Measurements from ENCODE around the gene PODXL2.

GRCh38 chr3:127598841-127599570 is 30.0 kb upstream of the PODXL2 start:
- TF ChIP-seq CTCF (conservative IDR thresholded peaks at IDR 0.05; ENCODE audit: low read depth in 2 of 2) (no peak), POLR2AphosphoS5 (IDR thresholded peaks at IDR 0.05; ENCODE audit: low read depth) (no peak), STAT1 (IDR thresholded peaks at IDR 0.05; ENCODE audit: unreplicated experiment) (no peak), EZH2phosphoT487 (IDR thresholded peaks at IDR 0.05; ENCODE audit: unreplicated experiment) (no peak), CREB1 (CRISPR knock-in tag; IDR thresholded peaks at IDR 0.05; ENCODE audit: low read depth) (no peak), EZH2 (IDR thresholded peaks at IDR 0.05; ENCODE audit: low read depth, unreplicated experiment) (no peak), ZNF331 (CRISPR knock-in tag; IDR thresholded peaks at IDR 0.05; ENCODE audit: low read depth) (no peak), JUNB (IDR thresholded peaks at IDR 0.05; ENCODE audit: unreplicated experiment) (no peak)
- TF ChIP-seq, protein P1, sequence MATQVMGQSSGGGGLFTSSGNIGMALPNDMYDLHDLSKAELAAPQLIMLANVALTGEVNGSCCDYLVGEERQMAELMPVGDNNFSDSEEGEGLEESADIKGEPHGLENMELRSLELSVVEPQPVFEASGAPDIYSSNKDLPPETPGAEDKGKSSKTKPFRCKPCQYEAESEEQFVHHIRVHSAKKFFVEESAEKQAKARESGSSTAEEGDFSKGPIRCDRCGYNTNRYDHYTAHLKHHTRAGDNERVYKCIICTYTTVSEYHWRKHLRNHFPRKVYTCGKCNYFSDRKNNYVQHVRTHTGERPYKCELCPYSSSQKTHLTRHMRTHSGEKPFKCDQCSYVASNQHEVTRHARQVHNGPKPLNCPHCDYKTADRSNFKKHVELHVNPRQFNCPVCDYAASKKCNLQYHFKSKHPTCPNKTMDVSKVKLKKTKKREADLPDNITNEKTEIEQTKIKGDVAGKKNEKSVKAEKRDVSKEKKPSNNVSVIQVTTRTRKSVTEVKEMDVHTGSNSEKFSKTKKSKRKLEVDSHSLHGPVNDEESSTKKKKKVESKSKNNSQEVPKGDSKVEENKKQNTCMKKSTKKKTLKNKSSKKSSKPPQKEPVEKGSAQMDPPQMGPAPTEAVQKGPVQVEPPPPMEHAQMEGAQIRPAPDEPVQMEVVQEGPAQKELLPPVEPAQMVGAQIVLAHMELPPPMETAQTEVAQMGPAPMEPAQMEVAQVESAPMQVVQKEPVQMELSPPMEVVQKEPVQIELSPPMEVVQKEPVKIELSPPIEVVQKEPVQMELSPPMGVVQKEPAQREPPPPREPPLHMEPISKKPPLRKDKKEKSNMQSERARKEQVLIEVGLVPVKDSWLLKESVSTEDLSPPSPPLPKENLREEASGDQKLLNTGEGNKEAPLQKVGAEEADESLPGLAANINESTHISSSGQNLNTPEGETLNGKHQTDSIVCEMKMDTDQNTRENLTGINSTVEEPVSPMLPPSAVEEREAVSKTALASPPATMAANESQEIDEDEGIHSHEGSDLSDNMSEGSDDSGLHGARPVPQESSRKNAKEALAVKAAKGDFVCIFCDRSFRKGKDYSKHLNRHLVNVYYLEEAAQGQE (IDR thresholded peaks at IDR 0.05; ENCODE audit: unreplicated experiment) = no peak
- TF ChIP-seq, protein P2, sequence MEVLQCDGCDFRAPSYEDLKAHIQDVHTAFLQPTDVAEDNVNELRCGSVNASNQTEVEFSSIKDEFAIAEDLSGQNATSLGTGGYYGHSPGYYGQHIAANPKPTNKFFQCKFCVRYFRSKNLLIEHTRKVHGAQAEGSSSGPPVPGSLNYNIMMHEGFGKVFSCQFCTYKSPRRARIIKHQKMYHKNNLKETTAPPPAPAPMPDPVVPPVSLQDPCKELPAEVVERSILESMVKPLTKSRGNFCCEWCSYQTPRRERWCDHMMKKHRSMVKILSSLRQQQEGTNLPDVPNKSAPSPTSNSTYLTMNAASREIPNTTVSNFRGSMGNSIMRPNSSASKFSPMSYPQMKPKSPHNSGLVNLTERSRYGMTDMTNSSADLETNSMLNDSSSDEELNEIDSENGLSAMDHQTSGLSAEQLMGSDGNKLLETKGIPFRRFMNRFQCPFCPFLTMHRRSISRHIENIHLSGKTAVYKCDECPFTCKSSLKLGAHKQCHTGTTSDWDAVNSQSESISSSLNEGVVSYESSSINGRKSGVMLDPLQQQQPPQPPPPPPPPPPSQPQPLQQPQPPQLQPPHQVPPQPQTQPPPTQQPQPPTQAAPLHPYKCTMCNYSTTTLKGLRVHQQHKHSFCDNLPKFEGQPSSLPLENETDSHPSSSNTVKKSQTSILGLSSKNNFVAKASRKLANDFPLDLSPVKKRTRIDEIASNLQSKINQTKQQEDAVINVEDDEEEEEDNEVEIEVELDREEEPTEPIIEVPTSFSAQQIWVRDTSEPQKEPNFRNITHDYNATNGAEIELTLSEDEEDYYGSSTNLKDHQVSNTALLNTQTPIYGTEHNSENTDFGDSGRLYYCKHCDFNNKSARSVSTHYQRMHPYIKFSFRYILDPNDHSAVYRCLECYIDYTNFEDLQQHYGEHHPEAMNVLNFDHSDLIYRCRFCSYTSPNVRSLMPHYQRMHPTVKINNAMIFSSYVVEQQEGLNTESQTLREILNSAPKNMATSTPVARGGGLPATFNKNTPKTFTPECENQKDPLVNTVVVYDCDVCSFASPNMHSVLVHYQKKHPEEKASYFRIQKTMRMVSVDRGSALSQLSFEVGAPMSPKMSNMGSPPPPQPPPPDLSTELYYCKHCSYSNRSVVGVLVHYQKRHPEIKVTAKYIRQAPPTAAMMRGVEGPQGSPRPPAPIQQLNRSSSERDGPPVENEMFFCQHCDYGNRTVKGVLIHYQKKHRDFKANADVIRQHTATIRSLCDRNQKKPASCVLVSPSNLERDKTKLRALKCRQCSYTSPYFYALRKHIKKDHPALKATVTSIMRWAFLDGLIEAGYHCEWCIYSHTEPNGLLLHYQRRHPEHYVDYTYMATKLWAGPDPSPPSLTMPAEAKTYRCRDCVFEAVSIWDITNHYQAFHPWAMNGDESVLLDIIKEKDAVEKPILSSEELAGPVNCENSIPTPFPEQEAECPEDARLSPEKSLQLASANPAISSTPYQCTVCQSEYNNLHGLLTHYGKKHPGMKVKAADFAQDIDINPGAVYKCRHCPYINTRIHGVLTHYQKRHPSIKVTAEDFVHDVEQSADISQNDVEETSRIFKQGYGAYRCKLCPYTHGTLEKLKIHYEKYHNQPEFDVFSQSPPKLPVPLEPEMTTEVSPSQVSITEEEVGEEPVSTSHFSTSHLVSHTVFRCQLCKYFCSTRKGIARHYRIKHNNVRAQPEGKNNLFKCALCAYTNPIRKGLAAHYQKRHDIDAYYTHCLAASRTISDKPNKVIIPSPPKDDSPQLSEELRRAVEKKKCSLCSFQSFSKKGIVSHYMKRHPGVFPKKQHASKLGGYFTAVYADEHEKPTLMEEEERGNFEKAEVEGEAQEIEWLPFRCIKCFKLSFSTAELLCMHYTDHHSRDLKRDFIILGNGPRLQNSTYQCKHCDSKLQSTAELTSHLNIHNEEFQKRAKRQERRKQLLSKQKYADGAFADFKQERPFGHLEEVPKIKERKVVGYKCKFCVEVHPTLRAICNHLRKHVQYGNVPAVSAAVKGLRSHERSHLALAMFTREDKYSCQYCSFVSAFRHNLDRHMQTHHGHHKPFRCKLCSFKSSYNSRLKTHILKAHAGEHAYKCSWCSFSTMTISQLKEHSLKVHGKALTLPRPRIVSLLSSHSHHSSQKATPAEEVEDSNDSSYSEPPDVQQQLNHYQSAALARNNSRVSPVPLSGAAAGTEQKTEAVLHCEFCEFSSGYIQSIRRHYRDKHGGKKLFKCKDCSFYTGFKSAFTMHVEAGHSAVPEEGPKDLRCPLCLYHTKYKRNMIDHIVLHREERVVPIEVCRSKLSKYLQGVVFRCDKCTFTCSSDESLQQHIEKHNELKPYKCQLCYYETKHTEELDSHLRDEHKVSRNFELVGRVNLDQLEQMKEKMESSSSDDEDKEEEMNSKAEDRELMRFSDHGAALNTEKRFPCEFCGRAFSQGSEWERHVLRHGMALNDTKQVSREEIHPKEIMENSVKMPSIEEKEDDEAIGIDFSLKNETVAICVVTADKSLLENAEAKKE (CRISPR knock-in tag; IDR thresholded peaks at IDR 0.05) = no peak
